ENCODE measurements around the gene RSBN1L. TPM values are rescaled to one million over a fixed set of nuclear protein-coding genes. Genes with fewer than 3 reads are reported as not detected.
"Not testable (repeated sequence)": the region's sequence is repeated elsewhere in the genome, so short reads cannot be mapped to it uniquely, and the experiment has no call there.

RSBN1L gene
- total and polyA plus RNA-seq, 3 experiments from 2014 or later = 9.6 to 24.5 (median 23.4) TPM

- CTCF ChIA-PET = interaction anchor here (0.8 to 1.3 kb wide), 2 partner anchors 10 to 51 kb away, joined by 3 read pairs; no protein-coding TSS in a partner anchor
- Histone ChIP-seq H3K4me3 (ENCODE audit: low read length) (no peak overlapping the region), H3K36me3 (ENCODE audit: insufficient read depth, low read length) (no peaks in the 10 kb centered on the region), H3K27ac (ENCODE audit: low read depth, low read length) (no peak overlapping the region), H3K9me3 (ENCODE audit: low read length) (no peaks in the 10 kb centered on the region), H3K4me1 (ENCODE audit: insufficient read depth, low read length) (peaks cover 31% of the 10 kb centered on the region), H3K27me3 (ENCODE audit: insufficient read depth, low read length, poor library complexity, severe bottlenecking) (no peaks in the 10 kb centered on the region)
- DNase-seq = no peak
- H3K4me3 Mint-ChIP-seq = peak overlapping the region; percentile 4 to 62 (median 41)
- H3K27ac Mint-ChIP-seq = peak overlapping the region in 3 of 8 donors; percentile 9 to 17 (median 14)
- H3K4me1 Mint-ChIP-seq = peaks cover 55 to 84% (median 80%) of the 10 kb centered on the region in 3 donors
- peaks cover 0 to 27% (median 3%) of the 10 kb centered on the region in 3 donors for H3K36me3 Mint-ChIP-seq
- no peaks in the 10 kb centered on the region for H3K27me3 Mint-ChIP-seq
- POLR2A ChIA-PET = no interaction called here
- no peaks in the 10 kb centered on the region for H3K9me3 Mint-ChIP-seq
These were observed 6.8 kb downstream of the RSBN1L start for GRCh38 chr7:77702968-77703472.

GRCh38 chr7:77703669-77704068, 7.4 kb downstream of the RSBN1L start:
- H3K4me1 ChIP-seq (ENCODE audit: insufficient read depth, low read length) = peaks cover 27% of the 10 kb centered on the region
- H3K36me3 ChIP-seq (ENCODE audit: insufficient read depth, low read length); H3K27me3 ChIP-seq (ENCODE audit: insufficient read depth, low read length, poor library complexity, severe bottlenecking); H3K9me3 Mint-ChIP-seq; H3K9me3 ChIP-seq (ENCODE audit: low read length); POLR2A ChIA-PET; H3K27me3 Mint-ChIP-seq; H3K27ac ChIP-seq (ENCODE audit: low read depth, low read length); H3K4me3 ChIP-seq (ENCODE audit: low read length); DNase-seq: not testable (repeated sequence)
- peak overlapping the region in 2 of 7 donors; percentile 28 to 38 for H3K4me3 Mint-ChIP-seq
- peaks cover 0 to 30% (median 3%) of the 10 kb centered on the region in 3 donors for H3K36me3 Mint-ChIP-seq
- peaks cover 53 to 84% (median 78%) of the 10 kb centered on the region in 3 donors for H3K4me1 Mint-ChIP-seq
- CTCF ChIA-PET = interaction anchor here (0.8 kb wide), 1 partner anchor 52 kb away, joined by 3 read pairs; no protein-coding TSS in a partner anchor
- peak overlapping the region in 1 of 8 donors; percentile 8 for H3K27ac Mint-ChIP-seq

- ChIA-PET CTCF (interaction anchor here (0.8 kb wide), 1 partner anchor 9 kb away, joined by 4 read pairs; no protein-coding TSS in a partner anchor), POLR2A (no interaction called here)
- H3K36me3 Mint-ChIP-seq = peaks cover 0 to 46% (median 11%) of the 10 kb centered on the region in 3 donors
- no peaks in the 10 kb centered on the region for H3K27me3 ChIP-seq (ENCODE audit: insufficient read depth, low read length, poor library complexity, severe bottlenecking)
- no peak for DNase-seq
- no peak overlapping the region for H3K27ac ChIP-seq (ENCODE audit: low read depth, low read length)
- H3K4me1 ChIP-seq (ENCODE audit: insufficient read depth, low read length) = peaks cover 25% of the 10 kb centered on the region
- H3K4me3 ChIP-seq (ENCODE audit: low read length) = no peak overlapping the region
- no peaks in the 10 kb centered on the region for H3K9me3 ChIP-seq (ENCODE audit: low read length)
- H3K27ac Mint-ChIP-seq = no peak overlapping the region
- peaks cover 56 to 81% (median 78%) of the 10 kb centered on the region in 3 donors for H3K4me1 Mint-ChIP-seq
- no peaks in the 10 kb centered on the region for H3K27me3 Mint-ChIP-seq
- no peaks in the 10 kb centered on the region for H3K9me3 Mint-ChIP-seq
- H3K4me3 Mint-ChIP-seq = no peak overlapping the region
- H3K36me3 ChIP-seq (ENCODE audit: insufficient read depth, low read length) = no peaks in the 10 kb centered on the region
These were observed 11.3 kb downstream of the RSBN1L start for GRCh38 chr7:77707504-77707992.

GRCh38 chr7:77710067-77710466, 13.8 kb downstream of the RSBN1L start:
- Mint-ChIP-seq H3K27me3 (no peaks in the 10 kb centered on the region), H3K36me3 (peaks cover 0 to 45% (median 13%) of the 10 kb centered on the region in 3 donors), H3K4me1 (peaks cover 53 to 80% (median 78%) of the 10 kb centered on the region in 3 donors), H3K4me3 (peak overlapping the region in 1 of 7 donors; percentile 8), H3K9me3 (no peaks in the 10 kb centered on the region), H3K27ac (peak overlapping the region in 5 of 8 donors; percentile 3 to 28 (median 5))
- Histone ChIP-seq H3K4me3 (ENCODE audit: low read length) (no peak overlapping the region), H3K9me3 (ENCODE audit: low read length) (no peaks in the 10 kb centered on the region), H3K4me1 (ENCODE audit: insufficient read depth, low read length) (peaks cover 19% of the 10 kb centered on the region), H3K27ac (ENCODE audit: low read depth, low read length) (no peak overlapping the region), H3K36me3 (ENCODE audit: insufficient read depth, low read length) (no peaks in the 10 kb centered on the region), H3K27me3 (ENCODE audit: insufficient read depth, low read length, poor library complexity, severe bottlenecking) (no peaks in the 10 kb centered on the region)
- ChIA-PET POLR2A (no interaction called here), CTCF (no interaction called here)
- DNase-seq = no peak

- H3K4me3 ChIP-seq (ENCODE audit: low read length) = no peak overlapping the region
- H3K9me3 Mint-ChIP-seq = no peaks in the 10 kb centered on the region
- no peaks in the 10 kb centered on the region for H3K27me3 Mint-ChIP-seq
- no peaks in the 10 kb centered on the region for H3K36me3 ChIP-seq (ENCODE audit: insufficient read depth, low read length)
- no peak for DNase-seq
- ChIA-PET POLR2A (no interaction called here), CTCF (interaction anchor here (1.8 kb wide), 1 partner anchor 10 kb away, joined by 4 read pairs; no protein-coding TSS in a partner anchor)
- H3K4me1 Mint-ChIP-seq = peaks cover 56 to 88% (median 81%) of the 10 kb centered on the region in 3 donors
- no peaks in the 10 kb centered on the region for H3K9me3 ChIP-seq (ENCODE audit: low read length)
- no peaks in the 10 kb centered on the region for H3K27me3 ChIP-seq (ENCODE audit: insufficient read depth, low read length, poor library complexity, severe bottlenecking)
- H3K36me3 Mint-ChIP-seq = peaks cover 0 to 46% (median 13%) of the 10 kb centered on the region in 3 donors
- H3K4me3 Mint-ChIP-seq = peak overlapping the region in 1 of 7 donors; percentile 15
- H3K27ac Mint-ChIP-seq = no peak overlapping the region
- no peak overlapping the region for H3K27ac ChIP-seq (ENCODE audit: low read depth, low read length)
- H3K4me1 ChIP-seq (ENCODE audit: insufficient read depth, low read length) = peaks cover 19% of the 10 kb centered on the region
These were observed 14.6 kb downstream of the RSBN1L start for GRCh38 chr7:77710861-77711260.

- H3K4me1 Mint-ChIP-seq = peaks cover 65 to 90% (median 82%) of the 10 kb centered on the region in 3 donors
These were observed 17.9 kb downstream of the RSBN1L start for GRCh38 chr7:77714195-77714594.

GRCh38 chr7:77714931-77715330, 18.7 kb downstream of the RSBN1L start:
- Mint-ChIP-seq H3K36me3 (peaks cover 0 to 36% (median 10%) of the 10 kb centered on the region in 3 donors), H3K27ac (peak overlapping the region in 2 of 8 donors; percentile 70 to 86), H3K4me1 (peaks cover 63 to 90% (median 84%) of the 10 kb centered on the region in 3 donors)
- H3K9me3 ChIP-seq (ENCODE audit: low read length); H3K4me3 Mint-ChIP-seq; H3K27me3 Mint-ChIP-seq; CTCF ChIA-PET; H3K9me3 Mint-ChIP-seq; H3K27ac ChIP-seq (ENCODE audit: low read depth, low read length); H3K27me3 ChIP-seq (ENCODE audit: insufficient read depth, low read length, poor library complexity, severe bottlenecking); H3K4me3 ChIP-seq (ENCODE audit: low read length); H3K36me3 ChIP-seq (ENCODE audit: insufficient read depth, low read length); DNase-seq; POLR2A ChIA-PET: not testable (repeated sequence)
- peaks cover 18% of the 10 kb centered on the region for H3K4me1 ChIP-seq (ENCODE audit: insufficient read depth, low read length)

More at GRCh38 chr7:77714195-77714594, 17.9 kb downstream of the RSBN1L start:
- peaks cover 0 to 41% (median 13%) of the 10 kb centered on the region in 3 donors for H3K36me3 Mint-ChIP-seq
- H3K4me1 ChIP-seq (ENCODE audit: insufficient read depth, low read length) = peaks cover 22% of the 10 kb centered on the region
- peak overlapping the region in 1 of 7 donors; percentile 3 for H3K4me3 Mint-ChIP-seq
- H3K4me3 ChIP-seq (ENCODE audit: low read length) = no peak overlapping the region
- no peaks in the 10 kb centered on the region for H3K27me3 ChIP-seq (ENCODE audit: insufficient read depth, low read length, poor library complexity, severe bottlenecking)
- POLR2A ChIA-PET = no interaction called here
- CTCF ChIA-PET = no interaction called here
- H3K27ac Mint-ChIP-seq = peak overlapping the region in 1 of 8 donors; percentile 51
- no peak for DNase-seq
- H3K9me3 Mint-ChIP-seq = no peaks in the 10 kb centered on the region
- no peaks in the 10 kb centered on the region for H3K9me3 ChIP-seq (ENCODE audit: low read length)
- H3K27ac ChIP-seq (ENCODE audit: low read depth, low read length) = no peak overlapping the region
- no peaks in the 10 kb centered on the region for H3K36me3 ChIP-seq (ENCODE audit: insufficient read depth, low read length)
- no peaks in the 10 kb centered on the region for H3K27me3 Mint-ChIP-seq

- Mint-ChIP-seq H3K27ac (no peak overlapping the region), H3K9me3 (no peaks in the 10 kb centered on the region), H3K27me3 (no peaks in the 10 kb centered on the region), H3K4me3 (no peak overlapping the region), H3K4me1 (peaks cover 53 to 77% (median 75%) of the 10 kb centered on the region in 3 donors), H3K36me3 (peaks cover 0 to 20% (median 2%) of the 10 kb centered on the region in 3 donors)
- no peaks in the 10 kb centered on the region for H3K9me3 ChIP-seq (ENCODE audit: low read length)
- POLR2A ChIA-PET = no interaction called here
- H3K27me3 ChIP-seq (ENCODE audit: insufficient read depth, low read length, poor library complexity, severe bottlenecking) = no peaks in the 10 kb centered on the region
- H3K4me1 ChIP-seq (ENCODE audit: insufficient read depth, low read length) = peaks cover 17% of the 10 kb centered on the region
- CTCF ChIA-PET = no interaction called here
- no peaks in the 10 kb centered on the region for H3K36me3 ChIP-seq (ENCODE audit: insufficient read depth, low read length)
- H3K27ac ChIP-seq (ENCODE audit: low read depth, low read length) = no peak overlapping the region
- DNase-seq = no peak
- no peak overlapping the region for H3K4me3 ChIP-seq (ENCODE audit: low read length)
These were observed 20.5 kb downstream of the RSBN1L start for GRCh38 chr7:77716804-77717203.

Measured in CD8-positive, alpha-beta memory T cell (primary cell).